ENCODE measurements around the gene MYO16.

Gene MYO16

GRCh38 chr13:108629181-108629752 lies at the start of gene MYO16:
Gene MYO16 (plus strand): TSS chr13:108629611. CDS start chr13:108629845, 234 bp downstream.
- DNase-seq, result no peak

GRCh38 chr13:108586826-108587225 lies 42.6 kb upstream of the MYO16 start:
- no peak for DNase-seq

DNA sequence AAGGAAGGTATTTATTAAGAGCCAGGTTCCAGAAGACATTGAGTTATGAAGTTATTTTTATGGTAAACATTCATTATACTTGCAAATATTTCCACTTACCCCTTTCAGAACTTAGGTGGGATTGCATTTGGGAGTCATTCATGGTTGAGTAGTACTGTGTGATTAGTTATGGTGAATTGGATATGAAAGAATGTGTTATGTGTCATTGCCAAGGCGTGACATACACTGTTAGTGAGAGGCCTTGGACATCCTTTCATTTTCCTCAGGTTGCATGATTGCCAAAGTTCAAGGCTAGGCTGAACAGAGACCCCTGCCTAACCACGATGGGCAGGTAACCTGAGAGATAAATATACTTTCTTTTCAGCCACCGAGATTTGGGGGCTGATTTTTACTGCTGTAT lies 40.9 kb upstream of the MYO16 start:
- no peak for DNase-seq

DNA sequence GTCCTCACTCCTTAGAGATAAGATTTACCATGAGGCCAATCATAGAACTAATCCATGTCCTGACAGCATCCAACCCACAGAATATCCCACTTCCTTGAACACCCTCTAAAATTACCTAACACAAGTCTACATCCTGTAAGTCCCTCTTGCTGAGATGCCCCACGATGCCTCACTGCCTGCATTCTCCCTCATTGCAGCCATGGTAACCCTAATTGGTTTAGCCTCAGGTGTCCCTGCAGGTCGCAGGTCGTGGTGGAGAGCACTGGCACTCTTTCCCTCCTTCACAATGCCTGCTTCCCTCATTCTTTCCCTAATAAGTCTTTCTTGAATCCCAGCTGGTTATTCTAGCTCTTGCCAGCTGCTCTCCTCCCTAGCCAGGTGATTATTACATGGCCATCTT lies 35.3 kb upstream of the MYO16 start:
- no peak for DNase-seq

DNA sequence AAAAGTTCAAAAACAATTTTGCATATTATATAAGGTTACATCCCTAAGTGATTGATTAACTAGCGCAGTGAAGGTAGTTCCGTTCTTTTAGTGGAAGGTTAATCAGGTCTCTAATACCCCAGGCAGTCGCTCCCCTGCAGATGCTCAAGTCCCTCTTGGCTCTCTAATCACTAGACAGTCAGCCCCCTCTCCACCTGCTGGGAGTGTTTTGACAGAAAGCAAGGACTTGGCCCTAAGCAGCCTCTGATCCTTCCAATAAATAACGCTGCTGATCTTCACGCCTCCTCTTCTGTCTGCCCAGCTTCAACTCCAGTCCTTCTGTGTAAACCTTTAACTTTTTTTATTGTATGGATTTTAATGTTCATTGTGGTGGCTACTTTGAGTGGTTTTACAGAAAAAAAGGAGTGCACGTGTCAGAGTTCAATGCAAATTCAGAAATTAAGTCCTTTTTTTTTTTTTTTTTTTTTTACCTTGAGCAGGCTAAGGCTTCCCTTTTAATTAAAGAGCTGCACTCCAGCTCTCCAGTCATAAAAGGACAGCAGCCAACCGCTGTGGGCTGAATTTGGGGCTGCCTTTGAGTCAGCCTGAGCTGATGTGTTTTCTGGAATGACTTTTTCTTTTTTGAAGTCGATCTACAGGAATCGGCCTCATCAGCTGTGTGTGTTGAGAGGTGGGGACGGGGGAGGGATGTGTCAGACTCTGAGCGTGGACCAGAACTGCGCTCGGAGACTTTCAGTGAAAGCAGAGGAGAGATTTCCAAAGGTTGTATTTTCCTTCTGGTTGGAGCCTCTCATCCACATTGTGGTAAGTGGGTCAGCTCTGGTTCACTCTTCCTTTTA lies 33.8 kb upstream of the MYO16 start:
- DNase-seq, result no peak

- DNase-seq, result no peak
Observed at GRCh38 chr13:108597943-108598342, 31.5 kb upstream of the MYO16 start.

DNA sequence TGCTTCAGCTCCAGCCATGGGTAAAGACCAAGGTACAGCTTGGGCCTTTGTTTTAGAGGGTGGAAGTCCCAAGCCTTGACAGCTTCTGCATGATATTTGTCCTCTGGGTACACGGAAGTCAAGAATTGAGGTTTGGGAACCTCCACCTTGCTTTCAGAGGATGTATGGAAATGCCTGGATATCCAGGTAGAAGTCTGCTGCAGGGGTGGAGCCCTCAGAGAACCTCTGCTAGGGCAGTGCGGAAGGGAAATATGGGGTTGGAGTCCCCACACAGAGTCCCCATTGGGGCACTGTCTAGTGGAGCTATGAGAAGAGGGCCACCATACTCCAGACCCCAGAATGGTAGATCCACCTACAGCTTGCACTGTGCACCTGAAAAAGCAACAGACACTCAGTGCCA lies 23.0 kb upstream of the MYO16 start:
- DNase-seq, result no peak

- no peak for DNase-seq
Observed at GRCh38 chr13:108609353-108609752, 20.1 kb upstream of the MYO16 start.

DNA sequence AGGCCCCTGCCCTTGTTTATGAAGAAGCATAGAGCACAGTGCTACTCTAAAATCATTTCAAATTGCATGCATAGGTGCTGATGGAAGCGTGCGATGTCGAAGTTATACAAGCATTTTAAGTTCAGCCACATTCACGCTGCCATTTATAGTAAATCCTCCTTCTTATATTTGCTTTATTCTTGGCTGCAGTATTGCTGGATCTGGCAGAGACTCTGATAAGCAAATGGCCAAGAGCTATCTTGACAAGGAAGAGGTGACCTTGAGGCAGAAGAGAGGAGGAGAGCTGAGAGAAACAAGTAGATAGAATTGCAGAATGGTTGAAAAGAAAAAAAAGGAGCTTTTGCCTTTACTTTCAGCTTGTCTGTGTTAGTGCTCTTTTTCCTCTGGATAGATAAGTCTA lies 18.9 kb upstream of the MYO16 start:
- no peak for DNase-seq

- DNase-seq, result no peak
Observed at GRCh38 chr13:108615241-108615640, 14.2 kb upstream of the MYO16 start.

GRCh38 chr13:108618233-108618632 lies 11.2 kb upstream of the MYO16 start:
- DNase-seq, result no peak

- no peak for DNase-seq
Observed at GRCh38 chr13:108621462-108621861, 7.9 kb upstream of the MYO16 start.

GRCh38 chr13:108624108-108624507 lies 5.3 kb upstream of the MYO16 start:
- no peak for DNase-seq

- DNase-seq, result no peak
Observed at GRCh38 chr13:108624979-108625378, 4.4 kb upstream of the MYO16 start.

DNA sequence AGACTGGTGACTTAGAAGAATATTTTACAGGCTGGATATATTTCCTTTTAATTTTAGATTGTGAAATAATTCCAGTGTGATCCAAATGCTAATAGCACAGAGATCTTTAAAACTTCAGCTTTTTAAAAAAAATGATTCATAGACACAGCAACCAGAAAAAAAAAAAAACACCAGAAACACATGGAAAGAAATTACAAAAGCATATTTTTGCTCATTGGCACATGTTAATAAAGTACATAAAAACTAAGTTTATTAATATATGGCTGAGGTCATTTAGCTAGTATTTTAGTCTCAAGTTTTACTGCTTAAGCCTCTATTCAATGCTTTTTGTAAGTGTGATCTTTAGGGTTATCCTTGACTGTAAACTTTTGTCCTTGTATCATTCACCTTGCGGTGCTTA lies 577 bp downstream of the MYO16 start:
- DNase-seq, result no peak

DNA sequence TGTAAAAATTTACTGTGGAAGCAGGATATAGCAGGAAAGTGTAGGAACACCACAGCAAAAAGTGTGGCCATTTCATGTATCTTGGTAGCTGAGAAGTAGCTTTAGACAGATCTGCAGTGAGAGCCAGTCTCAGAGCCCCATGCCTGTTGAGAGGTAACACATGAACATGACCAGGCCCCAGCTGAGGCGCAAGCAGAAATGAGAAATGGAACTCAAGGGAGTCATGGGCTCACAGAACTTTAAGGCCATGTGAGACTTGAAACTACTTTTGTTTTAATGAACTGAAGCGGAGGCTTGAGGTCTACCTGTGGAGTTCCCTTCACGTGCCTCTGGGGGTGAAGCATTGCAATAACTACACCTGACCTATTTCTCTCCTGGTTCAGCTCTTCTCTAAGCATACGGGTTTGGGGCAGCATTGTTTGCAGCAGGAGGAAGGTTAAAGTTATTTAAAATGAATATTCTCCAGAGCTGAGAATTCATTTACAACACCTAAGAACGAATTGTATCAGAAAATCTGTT lies 3.3 kb downstream of the MYO16 start:
- no peak for DNase-seq

GRCh38 chr13:108638901-108639300 lies 9.5 kb downstream of the MYO16 start:
- DNase-seq, result no peak

GRCh38 chr13:108643646-108644353 lies 14.4 kb downstream of the MYO16 start:
- no peak for DNase-seq

- no peak for DNase-seq
Observed at GRCh38 chr13:108645376-108645775, 16.0 kb downstream of the MYO16 start.

DNA sequence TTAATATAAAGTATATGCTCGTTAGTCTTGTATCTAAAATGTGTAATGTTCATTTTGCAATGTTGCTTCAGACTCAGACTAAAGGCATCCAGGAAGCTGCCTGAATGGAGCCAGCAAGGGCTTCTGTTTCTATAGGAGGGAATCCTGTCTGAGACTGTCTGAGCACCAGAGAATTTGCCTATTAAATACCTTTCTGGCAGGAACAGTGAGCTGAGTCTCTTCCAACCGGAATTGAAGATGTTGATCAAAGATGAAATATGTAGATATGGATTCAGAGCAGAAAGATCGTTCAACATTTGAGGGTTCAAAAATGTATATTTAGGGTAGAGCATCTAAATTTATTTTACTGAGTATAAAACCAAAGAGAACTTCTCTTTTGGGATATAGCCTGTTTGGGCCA lies 20.9 kb downstream of the MYO16 start:
- DNase-seq, result no peak

- no peak for DNase-seq
Observed at GRCh38 chr13:108656742-108657141, 27.3 kb downstream of the MYO16 start.

DNA sequence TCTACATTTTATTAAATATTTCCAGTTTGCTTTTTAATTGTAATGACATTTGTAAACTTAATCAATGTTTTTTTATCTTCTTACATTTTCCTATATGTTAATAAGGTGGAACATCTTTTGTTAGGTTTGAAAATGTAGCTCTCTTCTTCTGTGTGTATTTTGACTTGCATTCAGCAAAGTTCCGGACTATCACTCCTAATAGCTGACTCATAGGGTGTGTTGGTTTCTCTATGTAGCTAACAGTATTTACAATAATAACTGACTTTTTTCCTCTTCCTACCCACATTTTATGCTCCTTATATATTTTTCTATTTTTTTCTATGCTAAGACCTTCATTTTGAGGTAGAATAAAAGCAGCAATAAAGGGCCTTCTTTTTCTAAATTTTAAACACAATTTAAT lies 28.1 kb downstream of the MYO16 start:
- no peak for DNase-seq

- no peak for DNase-seq
Observed at GRCh38 chr13:108662528-108662927, 33.1 kb downstream of the MYO16 start.

DNA sequence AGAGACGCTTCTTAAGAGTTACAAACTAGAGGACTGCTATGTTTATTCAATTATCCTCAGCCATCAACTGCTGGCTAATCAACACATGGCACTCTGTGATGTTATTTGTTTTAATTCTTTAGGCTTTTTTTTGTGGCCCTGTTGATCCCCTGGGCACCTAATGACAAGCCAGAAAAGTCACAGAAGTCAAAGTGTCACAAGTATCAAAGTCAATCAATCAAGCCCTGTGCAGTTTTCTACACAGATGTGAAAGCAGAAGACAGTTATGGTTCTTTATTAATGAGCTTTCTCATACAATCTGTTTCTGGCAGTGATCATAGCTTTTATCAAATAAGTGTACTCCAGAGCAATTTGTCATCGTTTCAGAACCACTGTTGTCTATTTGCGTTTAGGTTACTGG lies 34.3 kb downstream of the MYO16 start:
- no peak for DNase-seq
